H1 (cell line): ENCODE measurements around the gene USP6. TPM values are rescaled to one million over a fixed set of nuclear protein-coding genes. Genes with fewer than 3 reads are reported as not detected.
"Not testable (repeated sequence)": the region's sequence is repeated elsewhere in the genome, so short reads cannot be mapped to it uniquely, and the experiment has no call there.

ENCODE experiments used
- CTCF ChIA-PET: fragments of 300-600 bp; sonication (Branson Sonifier 250); formaldehyde crosslinking; loops from one replicate; lab custom pipeline; 2021; ENCODE audit not compliant: partially characterized antibody; lab: Charles Lee
- POLR2A ChIA-PET: fragments of 300-600 bp; sonication (Branson Sonifier 250); formaldehyde crosslinking; loops from one replicate; lab custom pipeline; 2021; ENCODE audit warnings: inconsistent platforms; ENCODE audit not compliant: partially characterized antibody; lab: Charles Lee
- DNase-seq, 2 experiments: peaks; one replicate each; pipeline versions ENCODE4 v3.0.0 to v3.0.0-alpha.2; 2010 to 2022; ENCODE audit warnings: low spot score in 2 of 2, low read depth in 1 of 2, mixed read lengths in 1 of 2
- FAIRE-seq: peaks from 2 replicates; lab custom pipeline; 2011; peaks lifted over from hg19 to GRCh38; lab: Jason Lieb, UNC
- H2AFZ ChIP-seq: 2 replicates; pipeline ENCODE4 v1.8.1; 2012; ENCODE audit warnings: low read length, inconsistent platforms
- H2AK5ac ChIP-seq: 2 replicates; pipeline ENCODE4 v1.6.1; 2013; ENCODE audit warnings: low read depth, low read length
- H2BK120ac ChIP-seq: replicated peaks from 2 replicates; pipeline ENCODE3; 2013; ENCODE audit warnings: low read depth, low read length, inconsistent platforms
- H2BK12ac ChIP-seq: 2 replicates; pipeline ENCODE4 v1.6.1; 2013; ENCODE audit warnings: low read depth, low read length
- H2BK15ac ChIP-seq: 2 replicates; pipeline ENCODE4 v1.6.1; 2013; ENCODE audit warnings: low read length
- H2BK20ac ChIP-seq: 2 replicates; pipeline ENCODE4 v1.6.1; 2013; ENCODE audit warnings: low read length
- H2BK5ac ChIP-seq: 2 replicates; pipeline ENCODE4 v1.6.1; 2013; ENCODE audit warnings: low read depth, low read length
- H3K14ac ChIP-seq: 2 replicates; pipeline ENCODE4 v1.6.1; 2013; ENCODE audit warnings: inconsistent platforms; ENCODE audit not compliant: insufficient read length
- H3K18ac ChIP-seq: 2 replicates; pipeline ENCODE4 v1.6.1; 2013; ENCODE audit warnings: low read length; ENCODE audit errors: extremely low read depth
- H3K23ac ChIP-seq: 2 replicates; pipeline ENCODE4 v1.6.1; 2013; ENCODE audit warnings: inconsistent platforms; ENCODE audit not compliant: insufficient read length
- H3K23me2 ChIP-seq: 2 replicates; pipeline ENCODE4 v1.6.1; 2013; ENCODE audit warnings: low read depth, low read length
- H3K27ac ChIP-seq: 2 replicates; pipeline ENCODE4 v1.6.1; 2011; ENCODE audit warnings: low read depth, low read length, inconsistent platforms
- H3K27me3 ChIP-seq, 4 experiments: replicated peaks in 1 of 4; 1 replicate in 1 of 4; 2 replicates in 3 of 4; pipeline versions ENCODE4 v1.6.1 to v1.8.1; 2011 to 2013; ENCODE audit warnings: low read length in 3 of 4, mild to moderate bottlenecking in 3 of 4, inconsistent platforms in 2 of 4, mixed read lengths in 2 of 4, moderate library complexity in 1 of 4; ENCODE audit not compliant: control insufficient read depth in 3 of 4, insufficient read depth in 3 of 4; ENCODE audit errors: extremely low read depth in 1 of 4
- H3K36me3 ChIP-seq, 4 experiments: 2 replicates each; pipeline versions ENCODE4 v1.6.1 to v1.8.1; 2011 to 2013; ENCODE audit warnings: mild to moderate bottlenecking in 4 of 4, low read length in 3 of 4, moderate library complexity in 2 of 4, control low read depth in 1 of 4, inconsistent platforms in 1 of 4; ENCODE audit not compliant: insufficient read depth in 4 of 4, control insufficient read depth in 2 of 4
- H3K4ac ChIP-seq: replicated peaks from 2 replicates; pipeline ENCODE3; 2013; ENCODE audit warnings: low read length, low read depth, mixed read lengths, inconsistent platforms; ENCODE audit not compliant: insufficient read length
- H3K4me1 ChIP-seq, 4 experiments: replicated peaks in 1 of 4; 1 replicate in 1 of 4; 2 replicates in 3 of 4; pipeline versions ENCODE4 v1.6.1 to v1.8.1; 2011 to 2013; ENCODE audit warnings: low read length in 3 of 4, inconsistent platforms in 2 of 4, mixed read lengths in 1 of 4; ENCODE audit not compliant: insufficient read depth in 4 of 4, control insufficient read depth in 3 of 4
- H3K4me2 ChIP-seq, 2 experiments: 2 replicates each; pipeline versions ENCODE4 v1.6.1 to v1.8.1; 2011 to 2013; ENCODE audit warnings: low read depth in 2 of 2, low read length in 2 of 2, control low read depth in 1 of 2, inconsistent platforms in 1 of 2, mild to moderate bottlenecking in 1 of 2; ENCODE audit not compliant: insufficient read depth in 1 of 2
- H3K4me3 ChIP-seq, 4 experiments: fragments of 200-600, 300-600 bp in 1 of 4; sonication (generic), shearing (Covaris generic), sonication (Bioruptor Twin) in 1 of 4; 2 replicates each; pipeline versions ENCODE4 v1.5.1 to v1.8.1; 2011 to 2016; ENCODE audit warnings: low read length in 4 of 4, low read depth in 3 of 4, control low read depth in 2 of 4, inconsistent platforms in 2 of 4, mild to moderate bottlenecking in 2 of 4, mixed read lengths in 1 of 4, moderate library complexity in 1 of 4; ENCODE audit not compliant: insufficient read depth in 2 of 4; ENCODE audit errors: extremely low read depth in 1 of 4
- H3K56ac ChIP-seq: replicated peaks from 2 replicates; pipeline ENCODE3; 2013; ENCODE audit warnings: low read depth, mild to moderate bottlenecking, mixed read lengths, low read length, inconsistent platforms; ENCODE audit not compliant: insufficient read length
- H3K79me1 ChIP-seq: 2 replicates; pipeline ENCODE4 v1.6.1; 2013; ENCODE audit warnings: low read depth, low read length, control low read depth
- H3K79me2 ChIP-seq, 2 experiments: 2 replicates each; pipeline versions ENCODE4 v1.6.1 to v1.8.1; 2012 to 2013; ENCODE audit warnings: low read length in 2 of 2, mild to moderate bottlenecking in 2 of 2, inconsistent platforms in 1 of 2; ENCODE audit not compliant: insufficient read depth in 2 of 2, control insufficient read depth in 1 of 2
- H3K9ac ChIP-seq, 4 experiments: replicated peaks in 1 of 4; 1 replicate in 1 of 4; 2 replicates in 3 of 4; pipeline versions ENCODE4 v1.6.1 to v1.8.1; 2011 to 2013; ENCODE audit warnings: low read depth in 3 of 4, low read length in 3 of 4, control low read depth in 2 of 4, mild to moderate bottlenecking in 2 of 4, moderate library complexity in 2 of 4, inconsistent platforms in 1 of 4; ENCODE audit errors: extremely low read depth in 1 of 4
- H3K9me3 ChIP-seq, 2 experiments: 2 replicates each; pipeline versions ENCODE4 v1.6.1 to v1.8.1; 2012 to 2013; ENCODE audit warnings: mild to moderate bottlenecking in 2 of 2, moderate library complexity in 2 of 2, control low read depth in 1 of 2, inconsistent platforms in 1 of 2, low read depth in 1 of 2, low read length in 1 of 2, mixed read lengths in 1 of 2; ENCODE audit not compliant: insufficient read depth in 2 of 2
- H4K20me1 ChIP-seq, 2 experiments: replicated peaks in 1 of 2; 2 replicates each; pipeline versions ENCODE3 to v1.8.1; 2011 to 2013; ENCODE audit warnings: inconsistent platforms in 2 of 2, low read length in 2 of 2, mild to moderate bottlenecking in 1 of 2; ENCODE audit not compliant: insufficient read depth in 2 of 2, control insufficient read depth in 1 of 2
- H4K5ac ChIP-seq: 2 replicates; pipeline ENCODE4 v1.6.1; 2013; ENCODE audit warnings: low read length, low read depth, mixed read lengths, inconsistent platforms; ENCODE audit not compliant: insufficient read length
- H4K8ac ChIP-seq: 2 replicates; pipeline ENCODE4 v1.8.0; 2013; ENCODE audit warnings: mild to moderate bottlenecking, moderate library complexity, low read length, inconsistent platforms; ENCODE audit not compliant: insufficient read depth; ENCODE audit errors: extremely low read depth
- H4K91ac ChIP-seq: replicated peaks from 2 replicates; pipeline ENCODE3; 2013; ENCODE audit warnings: low read length, mixed read lengths, inconsistent platforms; ENCODE audit not compliant: insufficient read length
- WGBS, 2 experiments: shearing (Covaris generic) in 1 of 2; methylation state at CpG; one replicate each; pipeline versions ENCODE4 v1.1.6 to v1.1.7; 2013 to 2015; ENCODE audit warnings: low lambda C conversion rate in 2 of 2, mixed read lengths in 2 of 2, inconsistent platforms in 1 of 2, low coverage in 1 of 2, missing lambda C conversion rate in 1 of 2; ENCODE audit not compliant: insufficient replicate concordance in 2 of 2, insufficient coverage in 1 of 2, insufficient read length in 1 of 2; ENCODE audit errors: extremely low coverage in 1 of 2, missing lambda C conversion rate in 1 of 2; 5-methylcytosine and 5-hydroxymethylcytosine counted together
- polyA plus RNA-seq, 7 experiments: library from polyadenylated mRNA; depleted of rRNA in 3 of 7; stranded (reverse) in 5 of 7; unstranded in 2 of 7; fragments of >200 nt in 5 of 7; fragments of 200-250 nt in 2 of 7; gene quantifications; 1 replicate in 5 of 7; 2 replicates in 1 of 7; 4 replicates in 1 of 7; pipeline versions ENCODE4 v1.2.1 to v1.2.3, GENCODE V29; 2011 to 2013; ENCODE audit warnings: missing spikeins in 2 of 7, mixed read lengths in 2 of 7
- total RNA-seq: library from RNA; stranded (reverse); fragmentation: NEBNext Ultra II Directional; extraction: Animal tissue kit (Norgen Biotek cat#: 25700); gene quantifications from 2 replicates; pipeline ENCODE4 v1.2.1, GENCODE V29; 2021

USP6 gene
- total and polyA plus RNA-seq, 2 of the 8 experiments (the other 6 are each of a cell fraction or from before 2014, with no cell fraction given): 0.08 to 0.32 TPM

GRCh38 chr17:5132503-5133225, 16.8 kb downstream of the USP6 start:
- H3K56ac ChIP-seq, POLR2A ChIA-PET: not testable (repeated sequence)
- DNase-seq: peak in 1 of 2 experiments; percentile 23

More at GRCh38 chr17:5132503-5133225, 16.8 kb downstream of the USP6 start:
- H2BK15ac ChIP-seq, H3K27me3 ChIP-seq, H4K8ac ChIP-seq, H3K14ac ChIP-seq, H2AFZ ChIP-seq, H3K23me2 ChIP-seq, H3K4me1 ChIP-seq, H2BK12ac ChIP-seq, H2AK5ac ChIP-seq, H3K4me2 ChIP-seq, H2BK120ac ChIP-seq, H3K18ac ChIP-seq, FAIRE-seq, H4K5ac ChIP-seq, H3K27ac ChIP-seq, CTCF ChIA-PET, H3K4ac ChIP-seq, H4K20me1 ChIP-seq, H3K9me3 ChIP-seq, H4K91ac ChIP-seq, H3K79me2 ChIP-seq, H3K23ac ChIP-seq, H3K79me1 ChIP-seq, H2BK5ac ChIP-seq, H3K9ac ChIP-seq, H3K4me3 ChIP-seq, H2BK20ac ChIP-seq, H3K36me3 ChIP-seq: not testable (repeated sequence)
- WGBS, 2 experiments: 94% methylated on average over 15 of the region's 15 CpGs; no CpG with 5 or more reads in 1 of the 2 experiments
